ENCODE data around the gene PIM1.

PIM1 gene

GRCh38 chr6:37222992-37223391 lies 53.0 kb downstream of the PIM1 start:
- no peak for DNase-seq
- Mint-ChIP-seq H3K4me3 (peak overlapping the region; percentile 76), H3K36me3 (peaks cover 3% of the 10 kb centered on the region), H3K4me1 (peaks cover 31% of the 10 kb centered on the region), H3K27ac (peak overlapping the region; percentile 35), H3K9me3 (no peaks in the 10 kb centered on the region), H3K27me3 (no peaks in the 10 kb centered on the region)
- CTCF ChIA-PET = interaction anchor here (0.7 to 4.7 kb wide), 9 partner anchors 13 to 205 kb away, joined by 3 to 18 read pairs (median 4); no protein-coding TSS in a partner anchor

Measured in activated naive CD4-positive, alpha-beta T cell treated with anti-CD3 and anti-CD28 coated beads, Interleukin-2, amount 10 ng/mL, durations not matched to agents 7 days and 5 days (primary cell).